Mesenchymal stem cell (in vitro differentiated cells and primary cell): ENCODE data around the gene ARL15.

ENCODE experiments used
- DNase-seq: peaks from one replicate; pipeline ENCODE4 v3.0.0-alpha.2; 2013
- H2AFZ ChIP-seq: one replicate; pipeline ENCODE4 v1.6.1; 2013; ENCODE audit warnings: low read depth, mild to moderate bottlenecking, control low read depth, inconsistent platforms, low read length, moderate library complexity
- H2AK5ac ChIP-seq: 2 replicates; pipeline ENCODE4 v1.6.1; 2013; ENCODE audit warnings: low read length, moderate library complexity, mild to moderate bottlenecking, inconsistent platforms; ENCODE audit not compliant: severe bottlenecking
- H2BK120ac ChIP-seq: one replicate; pipeline ENCODE4 v1.6.1; 2013; ENCODE audit warnings: low read depth, mild to moderate bottlenecking, inconsistent platforms, low read length, moderate library complexity
- H2BK12ac ChIP-seq, 2 experiments: one replicate each; pipeline ENCODE4 v1.6.1; 2013; ENCODE audit warnings: inconsistent platforms in 2 of 2, low read length in 2 of 2, mild to moderate bottlenecking in 2 of 2, moderate library complexity in 2 of 2, control low read depth in 1 of 2
- H2BK15ac ChIP-seq: one replicate; pipeline ENCODE4 v1.6.1; 2013; ENCODE audit warnings: mild to moderate bottlenecking, low read depth, inconsistent platforms; ENCODE audit not compliant: poor library complexity, severe bottlenecking
- H2BK5ac ChIP-seq: 2 replicates; pipeline ENCODE4 v1.6.1; 2013; ENCODE audit warnings: low read depth, mild to moderate bottlenecking, low read length, control low read depth, inconsistent platforms; ENCODE audit not compliant: poor library complexity, severe bottlenecking
- H3K14ac ChIP-seq, 2 experiments: one replicate each; pipeline ENCODE4 v1.6.1; 2013; ENCODE audit warnings: inconsistent platforms in 2 of 2, low read length in 2 of 2, control low read depth in 1 of 2, mild to moderate bottlenecking in 1 of 2, moderate library complexity in 1 of 2
- H3K18ac ChIP-seq, 2 experiments: one replicate each; pipeline ENCODE4 v1.6.1; 2013; ENCODE audit warnings: inconsistent platforms in 2 of 2, low read length in 2 of 2, control low read depth in 1 of 2, low read depth in 1 of 2, mild to moderate bottlenecking in 1 of 2
- H3K23ac ChIP-seq, 2 experiments: one replicate each; pipeline ENCODE4 v1.6.1; 2013; ENCODE audit warnings: inconsistent platforms in 2 of 2, low read length in 2 of 2, mild to moderate bottlenecking in 2 of 2, moderate library complexity in 2 of 2, control low read depth in 1 of 2
- H3K27ac ChIP-seq: 2 replicates; pipeline ENCODE4 v1.5.1; 2013; ENCODE audit warnings: mild to moderate bottlenecking, moderate library complexity, low read length, control low read depth, inconsistent platforms; ENCODE audit not compliant: poor library complexity, severe bottlenecking
- H3K27me3 ChIP-seq, 2 experiments: 2 replicates each; pipeline versions ENCODE4 v1.6.1 to v1.7.0; 2013; ENCODE audit warnings: low read length in 2 of 2, mild to moderate bottlenecking in 2 of 2, moderate library complexity in 2 of 2, control low read depth in 1 of 2, inconsistent platforms in 1 of 2; ENCODE audit not compliant: control insufficient read depth in 1 of 2, insufficient read depth in 1 of 2
- H3K36me3 ChIP-seq, 2 experiments: 2 replicates each; pipeline versions ENCODE4 v1.6.1 to v1.7.0; 2013; ENCODE audit warnings: low read length in 2 of 2, control low read depth in 1 of 2, inconsistent platforms in 1 of 2, low read depth in 1 of 2, mild to moderate bottlenecking in 1 of 2; ENCODE audit not compliant: insufficient read depth in 2 of 2, control insufficient read depth in 1 of 2
- H3K4ac ChIP-seq, 2 experiments: one replicate each; pipeline ENCODE4 v1.6.1; 2013; ENCODE audit warnings: inconsistent platforms in 2 of 2, low read length in 2 of 2, mild to moderate bottlenecking in 2 of 2, moderate library complexity in 2 of 2, control low read depth in 1 of 2, low read depth in 1 of 2
- H3K4me1 ChIP-seq: 2 replicates; pipeline ENCODE4 v1.6.1; 2013; ENCODE audit warnings: low read depth, low read length, control low read depth; ENCODE audit not compliant: control insufficient read depth, insufficient read depth
- H3K4me2 ChIP-seq: 2 replicates; pipeline ENCODE4 v1.6.1; 2013; ENCODE audit warnings: low read length, mild to moderate bottlenecking, inconsistent platforms; ENCODE audit not compliant: poor library complexity, severe bottlenecking
- H3K4me3 ChIP-seq, 2 experiments: 2 replicates each; pipeline versions ENCODE4 v1.5.1 to v1.7.0; 2013; ENCODE audit warnings: low read length in 2 of 2, mild to moderate bottlenecking in 2 of 2, control low read depth in 1 of 2, low read depth in 1 of 2; ENCODE audit not compliant: insufficient read depth in 1 of 2
- H3K79me1 ChIP-seq: replicated peaks from 2 replicates; pipeline ENCODE4 v1.6.1; 2013; ENCODE audit warnings: mild to moderate bottlenecking, control low read depth, low read length, inconsistent platforms; ENCODE audit not compliant: poor library complexity, severe bottlenecking
- H3K9ac ChIP-seq: 2 replicates; pipeline ENCODE4 v1.7.0; 2013; ENCODE audit warnings: mild to moderate bottlenecking, low read length, moderate library complexity
- H3K9me3 ChIP-seq: 2 replicates; pipeline ENCODE4 v1.7.0; 2013; ENCODE audit warnings: mild to moderate bottlenecking, low read length; ENCODE audit not compliant: control insufficient read depth
- H4K8ac ChIP-seq: one replicate; pipeline ENCODE4 v1.6.1; 2013; ENCODE audit warnings: inconsistent platforms, mild to moderate bottlenecking, low read length, moderate library complexity
- H4K91ac ChIP-seq: one replicate; pipeline ENCODE4 v1.6.1; 2013; ENCODE audit warnings: mild to moderate bottlenecking, low read length, inconsistent platforms
- WGBS: methylation state at CpG from one replicate; pipeline ENCODE4 v1.1.7; 2013; ENCODE audit warnings: mixed read lengths; 5-methylcytosine and 5-hydroxymethylcytosine counted together

The ARL15 gene

GRCh38 chr5:54021431-54022164, 288.8 kb downstream of the ARL15 start:
- no peak overlapping the region for H3K14ac ChIP-seq
- no peaks in the 10 kb centered on the region for H3K27me3 ChIP-seq
- no peak overlapping the region for H4K8ac ChIP-seq
- no peaks in the 10 kb centered on the region for H3K4me1 ChIP-seq
- H3K4me3 ChIP-seq = no peak overlapping the region
- H3K23ac ChIP-seq = no peak overlapping the region
- no peak overlapping the region for H3K27ac ChIP-seq
- H3K9ac ChIP-seq = no peak overlapping the region
- H4K91ac ChIP-seq = no peak overlapping the region
- H2BK120ac ChIP-seq = no peak overlapping the region
- H2BK12ac ChIP-seq = no peak overlapping the region
- no peaks in the 10 kb centered on the region for H3K79me1 ChIP-seq
- no peak overlapping the region for H3K18ac ChIP-seq
- H3K4me2 ChIP-seq = no peak overlapping the region
- peak; percentile 46 for DNase-seq
- H3K36me3 ChIP-seq = no peaks in the 10 kb centered on the region
- 48% methylated on average over 4 of the region's 5 CpGs for WGBS
- H2AFZ ChIP-seq = no peak overlapping the region
- H3K9me3 ChIP-seq = no peaks in the 10 kb centered on the region
- H2BK5ac ChIP-seq = no peak overlapping the region
- H2BK15ac ChIP-seq = no peak overlapping the region
- H2AK5ac ChIP-seq = no peak overlapping the region
- no peak overlapping the region for H3K4ac ChIP-seq

- no peaks in the 10 kb centered on the region for H3K79me1 ChIP-seq
- H3K14ac ChIP-seq = no peak overlapping the region
- no peak overlapping the region for H3K4me3 ChIP-seq
- no peak overlapping the region for H2BK120ac ChIP-seq
- H3K9ac ChIP-seq = no peak overlapping the region
- no peak overlapping the region for H3K4me2 ChIP-seq
- no peak overlapping the region for H2BK15ac ChIP-seq
- H3K27ac ChIP-seq = no peak overlapping the region
- H3K9me3 ChIP-seq = peaks cover 10% of the 10 kb centered on the region
- no peak overlapping the region for H4K91ac ChIP-seq
- no peak overlapping the region for H3K23ac ChIP-seq
- peak; percentile 48 for DNase-seq
- 9% methylated on average over 3 of the region's 3 CpGs for WGBS
- H4K8ac ChIP-seq = no peak overlapping the region
- H3K4me1 ChIP-seq = no peaks in the 10 kb centered on the region
- no peak overlapping the region for H2AK5ac ChIP-seq
- H3K18ac ChIP-seq = no peak overlapping the region
- H3K36me3 ChIP-seq = no peaks in the 10 kb centered on the region
- H2BK12ac ChIP-seq = no peak overlapping the region
- no peaks in the 10 kb centered on the region for H3K27me3 ChIP-seq
- H2AFZ ChIP-seq = no peak overlapping the region
- no peak overlapping the region for H2BK5ac ChIP-seq
- no peak overlapping the region for H3K4ac ChIP-seq
These were observed 291.9 kb downstream of the ARL15 start for GRCh38 chr5:54018438-54018837.

- Histone ChIP-seq H3K4ac (no peak overlapping the region), H4K8ac (no peak overlapping the region), H3K4me2 (no peak overlapping the region), H2BK15ac (peak overlapping the region; percentile 8), H3K23ac (no peak overlapping the region), H3K27me3 (no peaks in the 10 kb centered on the region), H3K9me3 (peaks cover 10% of the 10 kb centered on the region), H3K36me3 (no peaks in the 10 kb centered on the region), H3K9ac (no peak overlapping the region), H2AFZ (no peak overlapping the region), H2BK12ac (no peak overlapping the region), H2BK120ac (no peak overlapping the region), H3K27ac (no peak overlapping the region), H4K91ac (no peak overlapping the region), H3K4me3 (no peak overlapping the region), H3K18ac (no peak overlapping the region), H3K14ac (no peak overlapping the region), H3K79me1 (no peaks in the 10 kb centered on the region), H3K4me1 (no peaks in the 10 kb centered on the region), H2BK5ac (no peak overlapping the region), H2AK5ac (no peak overlapping the region)
- no peak for DNase-seq
- WGBS = 67% methylated on average over 2 of the region's 2 CpGs
These were observed 292.8 kb downstream of the ARL15 start for GRCh38 chr5:54017580-54017979.

GRCh38 chr5:54013556-54014194, 296.7 kb downstream of the ARL15 start:
- Histone ChIP-seq H2BK12ac (no peak overlapping the region), H3K4ac (no peak overlapping the region), H2BK120ac (no peak overlapping the region), H4K8ac (no peak overlapping the region), H3K36me3 (no peaks in the 10 kb centered on the region), H3K4me2 (no peak overlapping the region), H2BK5ac (no peak overlapping the region), H3K9me3 (peaks cover 10% of the 10 kb centered on the region), H3K79me1 (no peaks in the 10 kb centered on the region), H3K18ac (no peak overlapping the region), H2BK15ac (no peak overlapping the region), H3K14ac (no peak overlapping the region), H3K27me3 (no peaks in the 10 kb centered on the region), H4K91ac (no peak overlapping the region), H3K4me1 (no peaks in the 10 kb centered on the region), H2AK5ac (no peak overlapping the region), H3K27ac (no peak overlapping the region), H3K23ac (no peak overlapping the region), H2AFZ (no peak overlapping the region), H3K9ac (peak overlapping the region; percentile 60), H3K4me3 (no peak overlapping the region)
- peak; percentile 82 for DNase-seq
